PC-3 (cell line): ENCODE measurements around the gene CDH13.

Experiments
- EZH2 ChIP-seq: fragments of 300-600 bp; sonication (generic); IDR thresholded peaks from one replicate; pipeline ENCODE4 v1.6.1; 2017; ENCODE audit warnings: antibody characterized with exemption, mild to moderate bottlenecking, low read length; ENCODE audit not compliant: unreplicated experiment
- TF ChIP-seq, protein P1 (sequence below): fragments of 300-600 bp; sonication (generic); conservative IDR thresholded peaks from 2 replicates; pipeline ENCODE4 v1.5.1; 2017; ENCODE audit warnings: antibody characterized with exemption, low read depth, mild to moderate bottlenecking, low read length

- TF ChIP-seq, protein P1, sequence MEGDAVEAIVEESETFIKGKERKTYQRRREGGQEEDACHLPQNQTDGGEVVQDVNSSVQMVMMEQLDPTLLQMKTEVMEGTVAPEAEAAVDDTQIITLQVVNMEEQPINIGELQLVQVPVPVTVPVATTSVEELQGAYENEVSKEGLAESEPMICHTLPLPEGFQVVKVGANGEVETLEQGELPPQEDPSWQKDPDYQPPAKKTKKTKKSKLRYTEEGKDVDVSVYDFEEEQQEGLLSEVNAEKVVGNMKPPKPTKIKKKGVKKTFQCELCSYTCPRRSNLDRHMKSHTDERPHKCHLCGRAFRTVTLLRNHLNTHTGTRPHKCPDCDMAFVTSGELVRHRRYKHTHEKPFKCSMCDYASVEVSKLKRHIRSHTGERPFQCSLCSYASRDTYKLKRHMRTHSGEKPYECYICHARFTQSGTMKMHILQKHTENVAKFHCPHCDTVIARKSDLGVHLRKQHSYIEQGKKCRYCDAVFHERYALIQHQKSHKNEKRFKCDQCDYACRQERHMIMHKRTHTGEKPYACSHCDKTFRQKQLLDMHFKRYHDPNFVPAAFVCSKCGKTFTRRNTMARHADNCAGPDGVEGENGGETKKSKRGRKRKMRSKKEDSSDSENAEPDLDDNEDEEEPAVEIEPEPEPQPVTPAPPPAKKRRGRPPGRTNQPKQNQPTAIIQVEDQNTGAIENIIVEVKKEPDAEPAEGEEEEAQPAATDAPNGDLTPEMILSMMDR, result no peak
- TF ChIP-seq EZH2, result no peak
Measured at GRCh38 chr16:83810901-83811300, 1184.1 kb downstream of the CDH13 start.
